Activated gamma-delta T cell (primary cell): Measurements from ENCODE around the gene PRKACA.

ENCODE experiments used
- DNase-seq: peaks from one replicate; lab custom pipeline; 2025; lab: John Stamatoyannopoulos, UW
- total RNA-seq, 2 donors: gene quantifications; one replicate each; lab custom pipeline; 2026; lab: John Stamatoyannopoulos, UW

Gene PRKACA
- total RNA-seq: 11.5 to 12.1 reads per million in 2 donors

DNA sequence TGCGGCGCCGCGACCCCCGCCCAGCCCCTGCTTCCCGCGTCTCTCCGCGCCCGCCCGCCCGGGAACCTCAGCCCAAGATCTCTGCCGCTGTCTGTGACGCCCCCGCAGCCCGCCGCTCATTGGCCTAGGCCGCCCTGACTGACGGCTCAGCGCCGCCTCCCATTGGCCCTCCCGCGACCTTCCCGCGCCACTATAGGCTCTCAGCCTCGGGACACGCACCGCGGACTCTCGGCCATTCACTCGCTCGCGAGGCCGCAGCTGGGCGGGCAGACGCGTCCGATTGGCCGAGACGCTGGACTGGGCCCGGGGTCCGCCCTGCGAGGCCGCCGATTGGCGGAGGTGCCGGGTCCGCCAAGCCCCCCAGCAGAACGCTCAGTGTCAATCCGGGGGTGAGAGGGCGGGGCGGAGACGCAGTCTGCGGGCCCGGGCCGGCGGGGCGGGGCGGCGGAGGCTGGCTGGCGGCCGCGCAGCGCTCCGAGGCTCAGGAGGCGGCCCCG lies at the start of gene PRKACA:
Gene PRKACA, minus strand, starts transcription at position 95 of the 497 bp plus-strand sequence. CDS start 215 bp downstream, outside the sequence.
- peak; percentile 100 for DNase-seq

DNA sequence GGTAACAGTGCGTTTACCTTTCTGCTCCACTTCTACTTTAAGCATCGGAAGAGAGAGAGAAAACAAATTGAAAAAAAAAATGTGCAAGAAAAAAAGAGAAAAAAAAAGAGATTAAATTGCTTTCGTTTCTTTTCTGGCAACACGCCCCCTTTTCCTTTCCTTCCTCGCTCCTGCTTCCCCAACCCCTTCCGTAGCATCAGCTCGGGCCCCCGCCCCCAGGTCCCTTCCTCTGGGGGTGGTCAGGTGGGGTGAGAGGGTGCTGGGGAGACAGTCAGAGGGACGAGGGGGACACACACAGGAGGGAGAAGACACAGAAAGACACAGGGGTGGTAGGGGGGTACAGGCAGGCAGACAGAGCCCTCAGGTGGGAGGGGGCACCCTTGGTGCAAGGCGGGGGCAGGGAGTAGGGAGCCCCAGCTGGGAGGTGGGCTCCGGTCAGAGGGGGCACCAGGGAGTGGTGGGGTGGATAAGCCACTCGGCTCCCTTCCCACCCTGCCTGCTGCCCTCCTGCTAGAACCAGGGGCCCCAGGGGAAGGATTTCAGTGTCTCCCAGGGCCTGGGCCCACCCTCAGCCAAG lies 49.5 kb upstream of the PRKACA start:
- no peak for DNase-seq

DNA sequence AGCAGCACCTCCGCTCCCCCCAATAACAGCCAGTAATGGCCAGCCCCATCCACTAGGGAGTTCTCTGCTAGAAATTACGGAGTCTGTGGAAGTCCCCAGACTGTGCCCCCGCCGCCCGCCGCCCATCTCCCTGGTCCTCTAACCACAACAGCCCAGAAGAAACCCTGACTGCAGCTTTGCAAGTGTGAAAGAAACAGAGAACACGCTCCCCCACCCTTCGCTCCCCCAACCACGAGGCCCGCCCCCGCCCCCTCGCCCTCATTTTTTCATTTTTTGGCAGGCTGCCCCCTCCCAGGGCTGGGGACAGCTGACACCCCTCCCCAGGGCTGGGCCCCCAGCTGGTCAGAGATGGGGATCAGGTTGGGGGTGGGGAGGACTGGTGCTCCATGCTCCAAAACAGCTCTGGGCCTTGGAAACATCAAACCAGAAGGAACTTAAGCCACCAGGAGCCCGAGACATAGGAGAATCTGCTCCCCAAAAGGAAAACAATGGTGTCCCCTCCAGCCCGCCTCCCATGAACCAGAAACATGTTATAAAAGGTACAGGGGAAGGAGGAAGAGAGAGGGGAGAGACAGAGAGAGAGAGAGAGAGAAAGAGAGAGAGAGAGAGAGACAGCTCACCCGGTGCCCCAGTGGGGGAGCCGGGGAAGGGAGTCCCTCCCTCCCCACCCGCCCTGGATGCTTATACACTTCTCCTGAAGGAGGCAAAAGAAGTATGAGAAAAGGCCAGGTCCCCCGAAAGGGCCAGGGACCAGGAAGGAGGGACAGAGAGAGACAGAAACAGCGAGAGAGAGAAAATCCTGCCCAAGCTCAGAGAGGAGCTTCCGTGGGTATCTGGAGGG lies 48.6 kb upstream of the PRKACA start:
- peak; percentile 53 for DNase-seq

DNA sequence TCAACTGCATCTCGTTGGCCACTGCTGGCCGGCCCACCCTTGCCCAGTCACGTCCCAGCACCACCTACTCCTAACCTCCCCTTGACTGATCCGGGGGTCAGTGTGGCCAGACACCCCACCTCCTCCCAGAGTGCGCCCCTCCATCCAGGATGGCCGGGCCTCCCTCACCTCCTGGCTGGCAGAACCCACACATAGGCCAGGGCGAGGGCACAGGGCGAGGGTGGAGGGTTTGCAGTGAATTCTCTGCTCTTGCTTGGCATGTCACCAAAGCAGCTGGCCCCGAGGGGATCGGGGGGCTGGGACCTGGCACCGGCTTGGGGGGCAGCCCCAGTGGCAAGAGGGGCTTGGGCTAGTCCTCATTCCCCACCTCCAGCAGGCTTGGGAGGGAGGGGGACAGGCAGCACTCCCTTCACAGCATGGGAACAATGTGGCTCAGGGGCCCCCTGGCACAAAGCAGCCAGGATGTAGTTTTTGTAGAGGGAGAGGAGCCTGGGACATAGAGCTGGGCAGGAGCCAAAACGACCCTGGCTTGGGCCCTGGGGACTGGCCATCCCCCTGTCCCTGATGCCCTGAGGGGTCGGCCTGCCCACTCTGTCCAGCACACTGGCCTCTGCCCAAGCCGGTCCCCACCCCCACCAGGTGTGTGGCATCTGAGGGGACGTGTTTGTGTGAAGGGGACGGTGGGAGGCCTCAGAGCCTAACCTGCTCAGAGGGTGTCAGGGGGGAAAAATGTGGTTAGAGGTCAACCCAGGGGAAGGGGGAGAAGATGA lies 47.3 kb upstream of the PRKACA start:
- no peak for DNase-seq

DNA sequence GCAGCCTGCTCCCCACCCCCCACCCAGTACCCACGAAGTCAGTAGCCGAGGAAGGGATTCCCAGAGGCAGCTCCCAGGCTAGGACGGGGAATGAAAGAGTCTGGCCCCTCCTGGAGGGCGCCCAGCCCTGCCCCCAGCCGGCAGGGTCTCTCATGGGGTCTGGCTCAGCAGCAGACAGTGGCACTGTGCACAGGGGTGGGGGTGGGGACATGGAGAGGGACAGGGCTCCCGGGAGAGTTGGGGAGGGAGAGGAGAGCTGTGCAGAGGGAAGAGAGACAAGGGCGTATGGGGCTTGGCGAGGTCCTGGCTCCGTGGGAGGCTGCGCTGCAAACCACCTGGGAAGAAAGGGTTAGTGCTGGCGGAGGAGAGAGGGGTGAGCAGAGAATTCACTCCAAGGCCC lies 46.5 kb upstream of the PRKACA start:
- no peak for DNase-seq

DNA sequence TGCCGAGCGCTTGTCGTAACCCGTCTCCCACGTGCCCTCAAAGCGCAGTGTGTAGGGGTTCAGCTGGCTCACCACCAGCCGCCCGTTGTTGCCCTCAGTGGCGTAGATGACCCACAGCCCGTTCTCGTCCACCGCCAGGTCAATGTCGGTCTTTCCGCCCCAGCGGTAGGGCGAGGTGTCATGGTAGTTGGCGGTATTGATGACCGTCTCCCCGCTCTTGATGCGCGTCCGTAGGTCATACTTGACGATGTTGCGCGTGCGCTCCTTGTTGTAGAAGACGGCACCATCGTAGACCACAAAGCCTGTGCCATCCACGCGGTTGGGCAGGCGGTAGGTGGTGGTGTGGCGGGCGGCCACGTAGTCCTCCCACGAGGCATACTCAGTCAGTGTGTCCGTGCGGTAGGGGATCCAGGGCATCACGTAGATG lies 45.3 kb upstream of the PRKACA start:
- DNase-seq: no peak

- DNase-seq: no peak
These were observed 43.7 kb upstream of the PRKACA start for GRCh38 chr19:14161305-14161704.

GRCh38 chr19:14160017-14160703 lies 42.6 kb upstream of the PRKACA start:
- DNase-seq: no peak

GRCh38 chr19:14159059-14159458 lies 41.5 kb upstream of the PRKACA start:
- no peak for DNase-seq

DNA sequence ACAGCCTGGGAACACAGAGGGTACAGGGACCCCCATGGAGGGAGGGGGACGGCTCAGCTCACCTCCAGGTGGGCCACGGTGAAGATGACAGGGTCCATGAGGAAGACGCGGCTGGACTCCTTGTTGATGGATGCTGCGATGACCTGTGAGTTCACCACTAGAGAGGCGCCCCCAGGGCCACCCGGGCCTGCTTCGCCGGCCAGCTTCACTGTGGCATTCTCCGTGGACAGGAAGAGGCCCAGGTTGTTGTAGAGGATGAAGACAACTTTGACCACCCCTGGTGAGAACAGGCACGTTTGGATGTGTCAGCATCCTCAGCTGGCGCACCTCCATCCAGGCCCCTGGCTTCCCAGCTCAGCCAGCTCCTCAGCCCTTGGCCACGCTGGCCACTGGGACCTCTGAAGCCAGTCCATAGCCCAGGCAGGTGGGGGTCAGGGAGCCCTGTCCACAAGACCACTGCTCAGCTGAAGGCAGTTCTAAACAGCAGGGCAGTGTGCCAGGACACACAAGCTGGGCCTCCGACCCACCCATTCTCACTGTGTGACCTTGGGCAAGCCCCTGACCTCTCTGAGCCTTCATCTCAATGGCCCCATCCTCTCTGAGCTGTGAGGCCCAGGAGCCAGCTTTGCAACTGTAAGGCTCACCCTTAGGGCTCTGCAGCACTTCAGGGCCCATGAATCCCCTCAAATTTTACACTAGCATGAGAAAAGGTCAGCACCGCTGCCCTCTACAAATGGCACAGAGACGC lies 40.9 kb upstream of the PRKACA start:
- DNase-seq: no peak

GRCh38 chr19:14156971-14157717 lies 39.6 kb upstream of the PRKACA start:
- no peak for DNase-seq

GRCh38 chr19:14156122-14156521 lies 38.6 kb upstream of the PRKACA start:
- no peak for DNase-seq

DNA sequence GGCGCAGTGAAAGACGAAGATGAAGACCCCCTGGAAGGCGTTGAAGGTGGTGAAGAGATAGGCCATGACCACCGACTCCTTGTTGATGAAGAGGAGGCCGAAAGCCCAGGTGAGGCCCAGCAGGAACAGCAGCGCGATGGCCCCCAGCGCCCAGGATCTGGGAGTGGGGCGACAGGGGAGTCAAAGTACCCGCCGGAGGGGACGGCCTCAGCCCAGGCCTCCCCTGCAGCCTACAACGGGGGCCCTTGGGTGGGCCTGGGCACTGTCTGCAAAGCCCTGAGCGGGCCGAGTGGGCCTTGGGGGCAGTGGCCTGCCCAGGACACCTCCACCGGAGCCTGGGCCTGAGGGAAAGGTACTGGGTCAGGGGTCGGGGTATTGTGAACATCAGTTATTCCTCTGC lies 37.8 kb upstream of the PRKACA start:
- DNase-seq: no peak

DNA sequence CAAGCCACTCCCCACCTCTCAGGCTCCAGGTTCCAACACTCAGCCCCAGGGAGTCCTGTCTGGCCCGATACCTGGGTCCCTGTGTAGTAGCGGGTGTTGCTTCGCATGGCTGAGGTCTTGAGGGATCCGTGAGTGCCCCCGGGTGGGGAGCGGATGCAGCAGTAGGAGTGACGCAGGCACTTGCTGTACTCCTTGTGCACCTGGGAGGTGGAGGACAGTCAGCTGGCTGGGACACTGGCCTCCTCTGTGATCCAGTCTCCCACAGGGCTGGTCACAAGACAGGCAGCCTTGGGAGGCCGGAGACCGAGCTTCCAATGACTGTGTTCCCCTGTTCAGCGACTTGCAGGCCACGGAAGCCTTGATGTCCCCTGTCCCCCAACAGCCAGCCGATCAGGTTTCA lies 35.2 kb upstream of the PRKACA start:
- DNase-seq: no peak

DNA sequence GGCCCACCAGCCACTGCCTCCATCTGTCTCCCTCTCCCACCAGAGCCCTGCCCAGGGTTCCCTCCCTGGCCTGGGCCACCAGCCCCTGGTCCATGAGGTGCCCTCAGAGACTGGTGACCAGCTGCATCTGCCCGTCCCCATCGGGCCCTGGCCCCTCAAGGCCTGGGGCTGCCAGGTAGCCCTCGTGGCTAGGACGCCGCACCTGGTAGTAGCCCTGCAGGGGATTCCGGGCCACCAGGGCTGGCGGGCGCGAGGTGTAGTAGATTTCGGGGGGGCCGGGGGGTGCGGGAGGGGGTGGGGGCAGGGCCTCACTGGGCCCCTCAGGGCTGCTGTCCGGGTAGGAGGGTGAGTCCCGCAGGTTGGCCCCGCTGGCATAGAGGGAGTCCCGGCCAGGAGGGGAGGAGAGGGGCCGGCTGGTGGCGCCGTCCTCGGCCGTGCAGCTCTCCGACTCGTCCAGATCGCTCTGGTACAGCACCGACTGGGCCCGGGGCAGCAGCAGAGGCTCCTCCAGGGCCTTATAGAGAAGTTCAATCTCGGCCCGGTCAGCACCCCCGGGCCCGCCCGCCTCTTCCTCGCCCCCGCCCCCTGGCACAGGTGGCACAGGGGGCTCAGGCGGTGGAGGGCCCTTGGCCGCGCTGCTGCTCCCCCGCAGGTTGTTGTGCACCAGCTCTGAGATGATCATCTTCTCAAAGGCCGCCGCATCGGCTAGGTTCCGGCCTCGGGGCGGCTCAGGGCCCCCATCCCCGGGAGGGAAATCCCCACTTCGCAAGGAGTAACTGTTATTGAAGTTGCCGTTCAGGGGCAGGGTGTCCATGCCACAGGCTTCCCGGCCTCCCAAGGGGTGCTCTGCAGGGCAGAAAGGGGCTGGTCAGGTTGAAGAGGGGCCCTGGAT lies 33.5 kb upstream of the PRKACA start:
- DNase-seq: no peak

DNA sequence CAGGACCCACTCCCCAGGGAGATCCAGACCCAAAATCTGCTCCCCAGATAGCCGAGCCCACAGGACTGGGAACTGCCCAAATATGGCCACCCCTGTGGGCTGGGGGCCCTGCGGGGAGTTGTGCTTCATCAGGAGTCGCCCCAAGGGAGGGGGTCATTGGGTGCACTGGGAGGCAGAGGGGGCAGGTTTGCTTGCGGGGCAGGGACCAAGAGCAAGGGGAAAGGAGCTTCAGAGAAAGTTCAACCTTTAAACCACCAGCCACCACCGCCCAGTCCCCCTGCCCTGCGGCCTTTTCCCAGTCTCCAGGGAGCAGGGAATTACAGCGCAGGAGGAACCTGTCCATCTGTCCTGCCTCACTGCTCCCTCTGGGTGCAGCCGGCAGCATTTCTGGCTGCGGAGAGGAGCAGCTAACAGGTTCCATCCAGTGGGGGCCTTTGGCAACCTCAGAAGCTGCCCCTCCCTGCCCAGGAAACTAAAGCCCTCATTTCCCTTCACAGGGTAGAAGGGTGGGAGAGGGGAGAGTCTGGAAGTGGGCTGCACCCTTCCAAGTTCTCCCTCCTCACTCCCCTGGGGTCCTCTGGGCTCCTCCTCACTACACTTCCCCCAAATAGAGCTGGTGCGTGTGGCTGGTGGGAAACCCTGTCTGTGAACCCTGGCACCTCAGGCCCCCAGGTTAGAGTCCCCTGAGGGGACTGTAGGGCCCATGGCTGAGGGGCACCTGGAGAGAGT lies 32.6 kb upstream of the PRKACA start:
- DNase-seq: no peak

GRCh38 chr19:14149509-14149994 lies 32.0 kb upstream of the PRKACA start:
- no peak for DNase-seq

- no peak for DNase-seq
These were observed 31.3 kb upstream of the PRKACA start for GRCh38 chr19:14148751-14149410.
